ENCODE data around the gene NUP214.

The NUP214 gene

DNA sequence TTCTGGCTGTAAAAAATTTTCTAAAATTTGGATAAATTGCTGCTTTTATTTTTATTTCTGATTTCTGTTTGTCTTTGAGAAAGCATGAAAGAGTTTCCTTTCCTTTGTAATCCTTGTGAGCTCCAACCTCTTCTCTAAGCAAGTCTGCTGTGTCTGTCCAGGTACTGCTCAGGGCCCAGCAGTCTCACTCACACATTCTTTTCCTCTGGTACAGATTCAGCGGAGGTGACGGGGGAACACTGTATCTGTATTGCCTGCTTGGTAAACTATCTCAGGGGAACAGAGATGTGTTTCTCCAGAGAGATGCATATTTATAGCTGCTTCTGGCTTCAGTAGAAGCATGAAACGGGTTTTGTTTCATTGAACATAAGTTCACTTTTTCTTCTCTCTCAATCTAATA lies 60.5 kb downstream of the NUP214 start:
- H4K20me1 ChIP-seq (ENCODE audit: control insufficient read depth, insufficient read depth, low read depth, low read length), result no peaks in the 10 kb centered on the region
- H3K9me3 ChIP-seq (ENCODE audit: control insufficient read depth, insufficient read depth, low read length), result no peaks in the 10 kb centered on the region
- H3K4me2 ChIP-seq (ENCODE audit: low read length), result no peak overlapping the region
- no peaks in the 10 kb centered on the region for H3K27me3 ChIP-seq (ENCODE audit: control insufficient read depth, low read length)
- TF ChIP-seq, protein P1, sequence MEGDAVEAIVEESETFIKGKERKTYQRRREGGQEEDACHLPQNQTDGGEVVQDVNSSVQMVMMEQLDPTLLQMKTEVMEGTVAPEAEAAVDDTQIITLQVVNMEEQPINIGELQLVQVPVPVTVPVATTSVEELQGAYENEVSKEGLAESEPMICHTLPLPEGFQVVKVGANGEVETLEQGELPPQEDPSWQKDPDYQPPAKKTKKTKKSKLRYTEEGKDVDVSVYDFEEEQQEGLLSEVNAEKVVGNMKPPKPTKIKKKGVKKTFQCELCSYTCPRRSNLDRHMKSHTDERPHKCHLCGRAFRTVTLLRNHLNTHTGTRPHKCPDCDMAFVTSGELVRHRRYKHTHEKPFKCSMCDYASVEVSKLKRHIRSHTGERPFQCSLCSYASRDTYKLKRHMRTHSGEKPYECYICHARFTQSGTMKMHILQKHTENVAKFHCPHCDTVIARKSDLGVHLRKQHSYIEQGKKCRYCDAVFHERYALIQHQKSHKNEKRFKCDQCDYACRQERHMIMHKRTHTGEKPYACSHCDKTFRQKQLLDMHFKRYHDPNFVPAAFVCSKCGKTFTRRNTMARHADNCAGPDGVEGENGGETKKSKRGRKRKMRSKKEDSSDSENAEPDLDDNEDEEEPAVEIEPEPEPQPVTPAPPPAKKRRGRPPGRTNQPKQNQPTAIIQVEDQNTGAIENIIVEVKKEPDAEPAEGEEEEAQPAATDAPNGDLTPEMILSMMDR (IDR thresholded peaks at IDR 0.05; ENCODE audit: low read depth, low read length, poor library complexity, severe bottlenecking), result no peak
- TF ChIP-seq EZH2phosphoT487 (IDR thresholded peaks at IDR 0.05; ENCODE audit: borderline replicate concordance, low read length), result no peak
- no peaks in the 10 kb centered on the region for H3K9me2 ChIP-seq (replicated peaks; ENCODE audit: control insufficient read depth, low read length)
- H3K36me3 ChIP-seq (ENCODE audit: control insufficient read depth, low read length), result peaks cover 75% of the 10 kb centered on the region
- H3K4me3 ChIP-seq (ENCODE audit: low read length), result no peak overlapping the region
- no peak overlapping the region for H3K27ac ChIP-seq (ENCODE audit: low read depth, low read length)
- H3F3A ChIP-seq (ENCODE audit: control insufficient read depth, insufficient read depth), result 0 out of 2 replicates have a peak, but pooled peaks cover 3% of the 10 kb centered on the region
- H3K79me2 ChIP-seq (ENCODE audit: control insufficient read depth, low read length), result no peaks in the 10 kb centered on the region
- no peaks in the 10 kb centered on the region for H3K4me1 ChIP-seq (ENCODE audit: control insufficient read depth, low read length)

DNA sequence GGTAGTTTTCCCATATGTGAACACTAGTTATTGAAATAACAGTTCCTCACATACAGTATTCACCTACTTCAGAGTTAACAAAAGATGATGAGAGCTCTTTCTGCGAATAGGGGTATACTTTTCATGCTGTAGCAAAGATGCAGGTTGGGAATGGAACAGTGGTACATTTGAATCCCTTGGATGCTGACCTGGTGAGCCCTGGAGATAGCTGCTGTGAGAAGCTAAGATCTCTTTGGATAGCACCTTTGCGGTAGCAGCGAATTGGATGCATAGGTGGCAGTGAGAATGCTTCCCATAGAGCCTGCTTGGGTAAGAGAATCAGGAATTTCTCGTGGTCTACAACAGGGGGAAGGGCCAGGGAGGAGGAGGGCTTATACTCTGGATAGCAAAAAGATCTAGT lies 61.2 kb downstream of the NUP214 start:
- Histone ChIP-seq H3K9me2 (replicated peaks; ENCODE audit: control insufficient read depth, low read length) (no peaks in the 10 kb centered on the region), H3K9me3 (ENCODE audit: control insufficient read depth, insufficient read depth, low read length) (no peaks in the 10 kb centered on the region), H3K36me3 (ENCODE audit: control insufficient read depth, low read length) (peaks cover 68% of the 10 kb centered on the region), H3K4me3 (ENCODE audit: low read length) (no peak overlapping the region), H3F3A (ENCODE audit: control insufficient read depth, insufficient read depth) (0 out of 2 replicates have a peak, but pooled peaks cover 3% of the 10 kb centered on the region), H4K20me1 (ENCODE audit: control insufficient read depth, insufficient read depth, low read depth, low read length) (no peaks in the 10 kb centered on the region), H3K4me2 (ENCODE audit: low read length) (no peak overlapping the region), H3K27ac (ENCODE audit: low read depth, low read length) (no peak overlapping the region), H3K4me1 (ENCODE audit: control insufficient read depth, low read length) (no peaks in the 10 kb centered on the region), H3K79me2 (ENCODE audit: control insufficient read depth, low read length) (no peaks in the 10 kb centered on the region), H3K27me3 (ENCODE audit: control insufficient read depth, low read length) (no peaks in the 10 kb centered on the region)
- TF ChIP-seq EZH2phosphoT487 (IDR thresholded peaks at IDR 0.05; ENCODE audit: borderline replicate concordance, low read length), result no peak
- TF ChIP-seq, protein P1 (IDR thresholded peaks at IDR 0.05; ENCODE audit: low read depth, low read length, poor library complexity, severe bottlenecking), result no peak

DNA sequence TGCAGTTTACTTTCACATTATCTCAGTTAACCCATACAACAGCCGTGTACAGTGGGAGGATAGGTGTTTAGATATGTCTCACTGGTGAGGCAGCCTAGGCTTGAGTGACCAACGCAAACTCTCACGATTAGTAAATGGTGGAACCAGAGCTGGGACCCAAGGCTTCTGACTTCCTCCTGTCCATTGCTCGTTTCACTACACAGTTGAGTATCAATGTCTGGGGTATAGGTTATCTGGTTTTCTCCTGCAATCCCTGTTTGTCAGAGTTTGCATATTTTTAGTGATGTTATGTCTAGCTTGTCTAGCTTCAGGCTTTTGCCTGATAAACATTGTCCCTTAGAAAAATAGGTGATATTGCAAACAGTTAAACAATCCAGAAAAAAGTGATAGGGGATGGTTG lies 62.6 kb downstream of the NUP214 start:
- Histone ChIP-seq H4K20me1 (ENCODE audit: control insufficient read depth, insufficient read depth, low read depth, low read length) (no peaks in the 10 kb centered on the region), H3K79me2 (ENCODE audit: control insufficient read depth, low read length) (no peaks in the 10 kb centered on the region), H3K36me3 (ENCODE audit: control insufficient read depth, low read length) (peaks cover 64% of the 10 kb centered on the region)

More for the DNA sequence above, 62.6 kb downstream of the NUP214 start:
- Histone ChIP-seq H3K9me2 (replicated peaks; ENCODE audit: control insufficient read depth, low read length) (no peaks in the 10 kb centered on the region), H3K4me3 (ENCODE audit: low read length) (no peak overlapping the region), H3K27me3 (ENCODE audit: control insufficient read depth, low read length) (no peaks in the 10 kb centered on the region), H3K4me2 (ENCODE audit: low read length) (no peak overlapping the region), H3F3A (ENCODE audit: control insufficient read depth, insufficient read depth) (0 out of 2 replicates have a peak, but pooled peaks cover 3% of the 10 kb centered on the region), H3K27ac (ENCODE audit: low read depth, low read length) (no peak overlapping the region), H3K4me1 (ENCODE audit: control insufficient read depth, low read length) (no peaks in the 10 kb centered on the region), H3K9me3 (ENCODE audit: control insufficient read depth, insufficient read depth, low read length) (no peaks in the 10 kb centered on the region)
- TF ChIP-seq, protein P1 (IDR thresholded peaks at IDR 0.05; ENCODE audit: low read depth, low read length, poor library complexity, severe bottlenecking), result no peak
- no peak for TF ChIP-seq EZH2phosphoT487 (IDR thresholded peaks at IDR 0.05; ENCODE audit: borderline replicate concordance, low read length)
